ENCODE measurements around the gene ZRANB2. TPM values are rescaled to one million over a fixed set of nuclear protein-coding genes. Genes with fewer than 3 reads are reported as not detected.
A peak's percentile ranks its signal among the peaks of the same experiment; 100 is the strongest.

ZRANB2 gene
- total and polyA plus RNA-seq, 4 donors: 12.7 to 44.3 (median 30.2) TPM

DNA sequence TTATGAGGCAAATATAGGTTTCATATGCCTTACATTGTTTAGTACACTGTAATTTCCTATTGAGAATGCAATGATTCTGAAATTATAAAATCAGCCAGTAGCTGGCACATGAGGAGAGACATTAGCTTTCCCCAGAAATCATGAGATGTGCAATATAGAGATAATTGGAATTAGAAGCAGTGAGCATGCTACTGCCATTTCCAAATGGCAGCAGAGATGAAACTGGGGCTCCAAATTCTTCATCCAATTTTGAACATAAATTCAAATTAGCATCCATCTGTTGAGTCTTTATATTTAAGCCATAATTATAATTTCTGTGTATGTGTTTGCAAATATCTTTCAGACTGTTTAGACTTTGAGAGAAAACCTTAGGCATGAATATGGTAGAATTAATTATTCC is 62.0 kb downstream of the ZRANB2 start:
- TF ChIP-seq, protein P1, sequence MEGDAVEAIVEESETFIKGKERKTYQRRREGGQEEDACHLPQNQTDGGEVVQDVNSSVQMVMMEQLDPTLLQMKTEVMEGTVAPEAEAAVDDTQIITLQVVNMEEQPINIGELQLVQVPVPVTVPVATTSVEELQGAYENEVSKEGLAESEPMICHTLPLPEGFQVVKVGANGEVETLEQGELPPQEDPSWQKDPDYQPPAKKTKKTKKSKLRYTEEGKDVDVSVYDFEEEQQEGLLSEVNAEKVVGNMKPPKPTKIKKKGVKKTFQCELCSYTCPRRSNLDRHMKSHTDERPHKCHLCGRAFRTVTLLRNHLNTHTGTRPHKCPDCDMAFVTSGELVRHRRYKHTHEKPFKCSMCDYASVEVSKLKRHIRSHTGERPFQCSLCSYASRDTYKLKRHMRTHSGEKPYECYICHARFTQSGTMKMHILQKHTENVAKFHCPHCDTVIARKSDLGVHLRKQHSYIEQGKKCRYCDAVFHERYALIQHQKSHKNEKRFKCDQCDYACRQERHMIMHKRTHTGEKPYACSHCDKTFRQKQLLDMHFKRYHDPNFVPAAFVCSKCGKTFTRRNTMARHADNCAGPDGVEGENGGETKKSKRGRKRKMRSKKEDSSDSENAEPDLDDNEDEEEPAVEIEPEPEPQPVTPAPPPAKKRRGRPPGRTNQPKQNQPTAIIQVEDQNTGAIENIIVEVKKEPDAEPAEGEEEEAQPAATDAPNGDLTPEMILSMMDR (IDR thresholded peaks at IDR 0.05; ENCODE audit: low read depth, low read length, missing input control): no peak
- no peak overlapping the region for H3K9ac ChIP-seq (ENCODE audit: low read depth in 1 of 2, low read length in 2 of 2)
- H3K4me3 ChIP-seq (ENCODE audit: low read depth in 1 of 3, low read length in 3 of 3): no peak overlapping the region
- H3K4me1 ChIP-seq (ENCODE audit: control insufficient read depth in 4 of 4, insufficient read depth in 4 of 4, low read length in 3 of 4): no peaks in the 10 kb centered on the region
- no peak for DNase-seq (ENCODE audit: low spot score)
- no peaks in the 10 kb centered on the region for H3K36me3 ChIP-seq (ENCODE audit: control insufficient read depth in 4 of 4, insufficient read depth in 3 of 4, low read depth in 1 of 4, low read length in 3 of 4)
- H3K9me3 ChIP-seq (ENCODE audit: control insufficient read depth in 4 of 4, low read length in 3 of 4): no peaks in the 10 kb centered on the region
- H3K27ac ChIP-seq (ENCODE audit: low read depth in 1 of 2, low read length in 2 of 2): no peak overlapping the region
- no peaks in the 10 kb centered on the region for H3K27me3 ChIP-seq (ENCODE audit: control insufficient read depth in 4 of 4, insufficient read depth in 4 of 4, low read length in 3 of 4)

DNA sequence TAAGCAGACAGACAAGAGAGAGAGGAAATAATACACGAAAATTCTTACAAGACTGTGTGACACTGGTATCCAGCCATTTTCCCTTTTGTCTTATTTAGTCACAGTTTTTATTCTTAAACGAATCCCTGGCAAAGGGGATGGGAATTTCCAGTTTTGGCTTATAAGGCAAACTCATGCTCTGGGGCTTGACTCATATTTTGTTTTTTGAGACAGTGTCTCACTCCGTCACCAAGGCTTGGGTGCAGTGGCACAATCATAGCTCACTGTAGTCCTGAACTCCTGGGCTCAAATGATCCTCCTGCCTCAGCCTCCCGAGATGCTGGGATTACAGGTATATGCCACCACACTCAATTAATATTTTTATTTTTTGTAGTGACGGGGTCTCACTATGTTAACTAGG is 65.1 kb downstream of the ZRANB2 start:
- Histone ChIP-seq H3K9me3 (ENCODE audit: control insufficient read depth in 4 of 4, low read length in 3 of 4) (no peaks in the 10 kb centered on the region), H3K36me3 (ENCODE audit: control insufficient read depth in 4 of 4, insufficient read depth in 3 of 4, low read depth in 1 of 4, low read length in 3 of 4) (no peaks in the 10 kb centered on the region), H3K9ac (ENCODE audit: low read depth in 1 of 2, low read length in 2 of 2) (no peak overlapping the region), H3K4me1 (ENCODE audit: control insufficient read depth in 4 of 4, insufficient read depth in 4 of 4, low read length in 3 of 4) (no peaks in the 10 kb centered on the region), H3K4me3 (ENCODE audit: low read depth in 1 of 3, low read length in 3 of 3) (no peak overlapping the region), H3K27ac (ENCODE audit: low read depth in 1 of 2, low read length in 2 of 2) (no peak overlapping the region), H3K27me3 (ENCODE audit: control insufficient read depth in 4 of 4, insufficient read depth in 4 of 4, low read length in 3 of 4) (no peaks in the 10 kb centered on the region)
- DNase-seq (ENCODE audit: low spot score): no peak
- TF ChIP-seq EGR1 (IDR thresholded peaks at IDR 0.05; ENCODE audit: low read depth in 2 of 2) (no peak), HNF4G (IDR thresholded peaks at IDR 0.05) (no peak), RAD21 (IDR thresholded peaks at IDR 0.05) (no peak), JUND (IDR thresholded peaks at IDR 0.05) (no peak)
- TF ChIP-seq, protein P1 (IDR thresholded peaks at IDR 0.05; ENCODE audit: low read depth, low read length, missing input control): no peak
- 71% methylated on average over 5 of the region's 5 CpGs for whole genome bisulfite sequencing

DNA sequence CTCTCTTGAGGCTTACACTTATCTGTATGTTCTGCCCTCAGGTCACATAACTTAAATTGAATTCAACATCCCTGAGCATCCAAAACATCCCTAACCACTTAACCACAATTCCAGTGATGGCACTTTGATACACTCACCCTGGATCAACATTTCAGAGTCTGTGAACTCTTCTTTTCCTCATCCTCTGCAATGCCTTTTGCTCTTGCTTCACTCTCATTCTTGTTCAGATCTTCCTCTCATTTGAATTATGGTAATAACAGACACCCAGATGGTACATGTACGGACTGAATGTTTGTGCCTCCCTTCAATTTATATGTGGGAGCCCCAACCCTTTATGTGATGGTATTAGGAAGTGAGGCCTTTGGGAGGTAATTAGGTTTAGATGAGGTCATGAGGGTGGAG is 66.7 kb downstream of the ZRANB2 start:
- Histone ChIP-seq H3K9me3 (ENCODE audit: control insufficient read depth in 4 of 4, low read length in 3 of 4) (no peaks in the 10 kb centered on the region), H3K9ac (ENCODE audit: low read depth in 1 of 2, low read length in 2 of 2) (no peak overlapping the region), H3K27ac (ENCODE audit: low read depth in 1 of 2, low read length in 2 of 2) (no peak overlapping the region), H3K27me3 (ENCODE audit: control insufficient read depth in 4 of 4, insufficient read depth in 4 of 4, low read length in 3 of 4) (peaks cover 0 to 4% (median 0%) of the 10 kb centered on the region in 4 donors), H3K4me3 (ENCODE audit: low read depth in 1 of 3, low read length in 3 of 3) (no peak overlapping the region), H3K4me1 (ENCODE audit: control insufficient read depth in 4 of 4, insufficient read depth in 4 of 4, low read length in 3 of 4) (no peaks in the 10 kb centered on the region), H3K36me3 (ENCODE audit: control insufficient read depth in 4 of 4, insufficient read depth in 3 of 4, low read depth in 1 of 4, low read length in 3 of 4) (no peaks in the 10 kb centered on the region)
- TF ChIP-seq GABPA (IDR thresholded peaks at IDR 0.05 in 1 of 2, conservative IDR thresholded peaks at IDR 0.05 in 1 of 2) (no peak), YY1 (IDR thresholded peaks at IDR 0.05) (no peak), TAF1 (conservative IDR thresholded peaks at IDR 0.05) (no peak), JUND (IDR thresholded peaks at IDR 0.05) (no peak), SP1 (IDR thresholded peaks at IDR 0.05) (no peak), HNF4G (IDR thresholded peaks at IDR 0.05) (no peak)
- DNase-seq (ENCODE audit: low spot score): no peak
- 72% methylated on average over 1 of the region's 1 CpG for WGBS

Small RNA genes lying within 50 kb of the gene (small RNA-seq; reads per million reads assigned to genes)
- gene MIR186: 475 reads per million, percentile 99 among the genes with 10 or more reads in this experiment

Other genes with a start within 250 kb of the ZRANB2 start
- gene PTGER3, start 33.2 kb downstream of the ZRANB2 start, total RNA-seq: 1 to 10 TPM in 1 of 2 donors, under 1 TPM in 1; 0.25 to 1.6 TPM
- under 1 TPM; 0.04 to 0.28 TPM for gene PTGER3, start 33.2 kb downstream of the ZRANB2 start, polyA plus RNA-seq

Measured in liver (tissue), 10 donors.